ENCODE data around the gene STAT6. TPM values are rescaled to one million over a fixed set of nuclear protein-coding genes. Genes with fewer than 3 reads are reported as not detected.
A peak's percentile ranks its signal among the peaks of the same experiment; 100 is the strongest.

STAT6 gene, protein sequence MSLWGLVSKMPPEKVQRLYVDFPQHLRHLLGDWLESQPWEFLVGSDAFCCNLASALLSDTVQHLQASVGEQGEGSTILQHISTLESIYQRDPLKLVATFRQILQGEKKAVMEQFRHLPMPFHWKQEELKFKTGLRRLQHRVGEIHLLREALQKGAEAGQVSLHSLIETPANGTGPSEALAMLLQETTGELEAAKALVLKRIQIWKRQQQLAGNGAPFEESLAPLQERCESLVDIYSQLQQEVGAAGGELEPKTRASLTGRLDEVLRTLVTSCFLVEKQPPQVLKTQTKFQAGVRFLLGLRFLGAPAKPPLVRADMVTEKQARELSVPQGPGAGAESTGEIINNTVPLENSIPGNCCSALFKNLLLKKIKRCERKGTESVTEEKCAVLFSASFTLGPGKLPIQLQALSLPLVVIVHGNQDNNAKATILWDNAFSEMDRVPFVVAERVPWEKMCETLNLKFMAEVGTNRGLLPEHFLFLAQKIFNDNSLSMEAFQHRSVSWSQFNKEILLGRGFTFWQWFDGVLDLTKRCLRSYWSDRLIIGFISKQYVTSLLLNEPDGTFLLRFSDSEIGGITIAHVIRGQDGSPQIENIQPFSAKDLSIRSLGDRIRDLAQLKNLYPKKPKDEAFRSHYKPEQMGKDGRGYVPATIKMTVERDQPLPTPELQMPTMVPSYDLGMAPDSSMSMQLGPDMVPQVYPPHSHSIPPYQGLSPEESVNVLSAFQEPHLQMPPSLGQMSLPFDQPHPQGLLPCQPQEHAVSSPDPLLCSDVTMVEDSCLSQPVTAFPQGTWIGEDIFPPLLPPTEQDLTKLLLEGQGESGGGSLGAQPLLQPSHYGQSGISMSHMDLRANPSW
- 52.0 TPM for polyA plus RNA-seq (2013, experiment 1 of 2)
- 49.3 TPM for polyA plus RNA-seq (2013, experiment 2 of 2)

DNA sequence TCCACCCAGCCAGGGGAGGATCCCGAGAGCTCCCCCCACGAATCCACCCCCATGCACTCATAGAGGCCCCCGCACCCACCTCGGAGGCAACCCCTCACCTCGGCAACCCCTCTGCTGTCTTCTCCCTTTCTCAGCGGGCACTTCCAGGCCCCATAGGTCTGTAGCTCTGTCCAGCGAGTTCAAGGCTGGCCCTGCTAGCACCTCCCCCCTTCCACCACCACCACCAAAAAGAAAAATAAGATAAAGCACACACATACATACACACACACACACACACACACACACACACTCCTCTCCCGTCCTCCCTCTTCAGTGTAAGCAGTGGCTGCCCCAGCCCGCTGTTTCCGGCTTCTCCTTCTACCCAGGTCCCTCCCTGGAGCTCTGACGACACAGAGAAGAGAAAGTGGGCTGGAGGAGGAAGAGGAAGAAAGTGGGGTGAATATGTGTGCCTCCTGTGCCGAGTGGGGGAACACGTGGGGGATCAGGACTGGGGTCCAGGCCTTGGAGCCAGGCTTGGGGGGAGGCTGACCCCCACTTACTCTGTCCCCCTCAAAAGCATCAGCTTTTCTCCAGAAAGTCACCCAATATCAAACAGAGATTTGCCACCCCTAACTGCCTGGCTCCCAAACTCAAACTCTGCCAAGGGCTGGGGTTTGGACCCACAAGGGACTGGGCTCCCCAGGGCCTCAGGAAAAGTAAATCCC lies at the start of gene STAT6:
TSS of gene STAT6 (minus strand) at position 332 of the 704 bp plus-strand sequence. CDS start 3,084 bp downstream, outside the sequence.
- peak within 1 kb of the TSS; percentile 90 for H3K27ac ChIP-seq (ENCODE audit: low read depth, low read length, severe bottlenecking)
- WGBS, 2 experiments (ENCODE audit: insufficient coverage in 2 of 2) = 8% methylated on average over 7 of the region's 13 CpGs; no CpG with 5 or more reads in 1 of the 2 experiments
- peaks cover 7% of the 10 kb centered on the region for H3K4me1 ChIP-seq (ENCODE audit: control insufficient read depth, insufficient read depth, low read length, poor library complexity, severe bottlenecking)
- H3K36me3 ChIP-seq (ENCODE audit: control insufficient read depth, insufficient read depth, low read length) = peaks cover 17% of the 10 kb centered on the region
- H3K4me3 ChIP-seq (ENCODE audit: extremely low read depth, insufficient read depth, low read length, poor library complexity, severe bottlenecking) = peak within 1 kb of the TSS; percentile 49
- H3K9me3 ChIP-seq (ENCODE audit: control insufficient read depth, low read length) = no peaks in the 10 kb centered on the region

DNA sequence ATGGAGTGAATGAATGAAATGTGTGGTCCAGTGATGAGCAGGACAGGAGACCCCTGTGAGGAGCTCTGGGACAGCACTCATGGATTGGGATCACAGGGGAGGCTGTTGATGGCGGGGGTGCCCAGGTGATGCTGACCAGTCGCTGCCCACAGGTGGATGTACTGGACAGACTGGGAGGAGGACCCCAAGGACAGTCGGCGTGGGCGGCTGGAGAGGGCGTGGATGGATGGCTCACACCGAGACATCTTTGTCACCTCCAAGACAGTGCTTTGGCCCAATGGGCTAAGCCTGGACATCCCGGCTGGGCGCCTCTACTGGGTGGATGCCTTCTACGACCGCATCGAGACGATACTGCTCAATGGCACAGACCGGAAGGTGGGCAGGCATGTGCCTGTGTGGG lies 49.6 kb upstream of the STAT6 start:
- Histone ChIP-seq H3K4me3 (ENCODE audit: extremely low read depth, insufficient read depth, low read length, poor library complexity, severe bottlenecking) (no peak overlapping the region), H3K9me3 (ENCODE audit: control insufficient read depth, low read length) (no peaks in the 10 kb centered on the region), H3K27ac (ENCODE audit: low read depth, low read length, severe bottlenecking) (no peak overlapping the region), H3K4me1 (ENCODE audit: control insufficient read depth, insufficient read depth, low read length, poor library complexity, severe bottlenecking) (peaks cover 5% of the 10 kb centered on the region), H3K36me3 (ENCODE audit: control insufficient read depth, insufficient read depth, low read length) (peaks cover 99% of the 10 kb centered on the region)
- WGBS, 2 experiments (ENCODE audit: insufficient coverage in 2 of 2) = 96 to 97% methylated on average over 12 to 14 of the region's 14 CpGs

DNA sequence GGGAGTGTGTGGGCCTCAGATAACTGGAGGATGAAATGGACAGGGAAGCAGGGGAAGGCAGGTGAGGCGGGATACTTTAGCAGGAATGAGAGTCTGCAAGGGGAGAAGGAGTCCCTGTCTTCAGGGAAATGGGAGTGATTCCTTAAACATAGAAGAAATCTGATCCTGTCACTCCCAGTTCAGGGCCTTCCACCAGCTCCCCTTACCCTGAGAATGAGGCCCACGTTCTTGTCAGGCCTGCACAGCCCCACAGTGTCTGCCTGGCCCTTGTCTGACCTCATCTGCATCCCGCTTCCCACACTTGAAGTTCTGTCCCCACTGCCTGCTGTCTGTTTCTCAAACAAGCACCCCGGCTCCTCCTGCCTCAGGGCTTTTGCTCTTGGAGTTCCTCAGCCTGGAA lies 48.9 kb upstream of the STAT6 start:
- Histone ChIP-seq H3K36me3 (ENCODE audit: control insufficient read depth, insufficient read depth, low read length) (peaks cover 100% of the 10 kb centered on the region), H3K4me1 (ENCODE audit: control insufficient read depth, insufficient read depth, low read length, poor library complexity, severe bottlenecking) (peaks cover 5% of the 10 kb centered on the region), H3K4me3 (ENCODE audit: extremely low read depth, insufficient read depth, low read length, poor library complexity, severe bottlenecking) (no peak overlapping the region), H3K27ac (ENCODE audit: low read depth, low read length, severe bottlenecking) (no peak overlapping the region), H3K9me3 (ENCODE audit: control insufficient read depth, low read length) (no peaks in the 10 kb centered on the region)
- 89 to 98% methylated on average over 4 of the region's 4 CpGs for WGBS, 2 experiments (ENCODE audit: insufficient coverage in 2 of 2)

DNA sequence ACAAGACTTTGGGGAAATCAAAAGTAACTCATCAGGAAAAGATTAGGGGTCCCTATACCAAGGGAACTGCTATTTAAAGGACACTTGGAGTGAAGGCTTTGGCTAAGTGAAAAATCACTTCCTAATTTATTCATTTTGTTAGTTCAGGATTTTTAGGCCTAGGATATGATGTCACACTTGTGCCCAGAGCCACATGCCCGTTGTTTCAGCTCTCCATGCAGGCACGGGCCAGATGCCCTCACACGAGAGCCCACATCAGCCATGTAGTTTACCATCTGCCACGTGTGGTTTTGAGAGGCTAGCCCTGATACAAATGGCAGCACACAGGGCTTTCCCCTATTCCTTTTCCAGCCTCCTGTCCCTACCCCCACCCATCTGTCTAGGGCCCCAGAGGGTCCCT lies 48.1 kb upstream of the STAT6 start:
- 87 to 92% methylated on average over 4 of the region's 4 CpGs for whole genome bisulfite sequencing, 2 experiments (ENCODE audit: insufficient coverage in 2 of 2)
- Histone ChIP-seq H3K4me1 (ENCODE audit: control insufficient read depth, insufficient read depth, low read length, poor library complexity, severe bottlenecking) (no peaks in the 10 kb centered on the region), H3K27ac (ENCODE audit: low read depth, low read length, severe bottlenecking) (no peak overlapping the region), H3K36me3 (ENCODE audit: control insufficient read depth, insufficient read depth, low read length) (peaks cover 100% of the 10 kb centered on the region), H3K9me3 (ENCODE audit: control insufficient read depth, low read length) (no peaks in the 10 kb centered on the region), H3K4me3 (ENCODE audit: extremely low read depth, insufficient read depth, low read length, poor library complexity, severe bottlenecking) (no peak overlapping the region)

DNA sequence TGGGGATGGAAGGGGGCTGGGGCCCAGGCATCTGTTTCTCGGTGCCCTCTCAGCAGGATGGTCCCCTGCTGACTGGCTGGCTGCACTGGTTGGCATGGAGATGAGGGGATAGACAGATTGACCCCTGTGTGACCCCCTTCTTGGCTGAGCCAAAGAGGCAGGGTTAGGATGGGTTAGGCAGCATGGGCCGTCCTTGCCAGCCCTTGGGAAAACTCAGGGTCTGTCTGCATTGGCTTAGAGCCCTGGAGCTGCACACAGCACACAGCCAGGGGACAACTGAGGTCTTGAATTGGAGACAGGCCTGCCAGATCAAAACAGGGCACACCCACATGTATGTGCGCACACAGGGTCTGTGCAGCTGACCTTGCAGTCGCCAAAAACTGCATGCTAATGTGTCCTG lies 47.5 kb upstream of the STAT6 start:
- Histone ChIP-seq H3K36me3 (ENCODE audit: control insufficient read depth, insufficient read depth, low read length) (peaks cover 100% of the 10 kb centered on the region), H3K27ac (ENCODE audit: low read depth, low read length, severe bottlenecking) (no peak overlapping the region), H3K4me3 (ENCODE audit: extremely low read depth, insufficient read depth, low read length, poor library complexity, severe bottlenecking) (no peak overlapping the region), H3K9me3 (ENCODE audit: control insufficient read depth, low read length) (no peaks in the 10 kb centered on the region), H3K4me1 (ENCODE audit: control insufficient read depth, insufficient read depth, low read length, poor library complexity, severe bottlenecking) (no peaks in the 10 kb centered on the region)
- 81 to 97% methylated on average over 4 of the region's 4 CpGs for WGBS, 2 experiments (ENCODE audit: insufficient coverage in 2 of 2)

DNA sequence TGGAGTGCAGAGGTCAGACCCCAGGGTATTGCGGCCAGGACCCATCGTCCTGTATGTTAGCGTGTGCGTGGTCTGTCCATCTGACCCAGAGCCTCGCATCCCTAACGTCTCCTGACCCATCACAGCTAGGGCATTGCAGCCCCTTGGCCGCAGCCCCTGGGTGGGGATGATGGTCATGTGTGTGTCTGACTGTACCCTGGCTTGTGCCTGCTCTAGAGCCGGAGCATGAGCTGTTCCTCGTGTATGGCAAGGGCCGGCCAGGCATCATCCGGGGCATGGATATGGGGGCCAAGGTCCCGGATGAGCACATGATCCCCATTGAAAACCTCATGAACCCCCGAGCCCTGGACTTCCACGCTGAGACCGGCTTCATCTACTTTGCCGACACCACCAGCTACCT lies 47.0 kb upstream of the STAT6 start:
- no peaks in the 10 kb centered on the region for H3K4me1 ChIP-seq (ENCODE audit: control insufficient read depth, insufficient read depth, low read length, poor library complexity, severe bottlenecking)
- no peak overlapping the region for H3K27ac ChIP-seq (ENCODE audit: low read depth, low read length, severe bottlenecking)
- H3K4me3 ChIP-seq (ENCODE audit: extremely low read depth, insufficient read depth, low read length, poor library complexity, severe bottlenecking) = no peak overlapping the region
- no peaks in the 10 kb centered on the region for H3K9me3 ChIP-seq (ENCODE audit: control insufficient read depth, low read length)
- peaks cover 100% of the 10 kb centered on the region for H3K36me3 ChIP-seq (ENCODE audit: control insufficient read depth, insufficient read depth, low read length)
- 98 to 99% methylated on average over 14 to 16 of the region's 16 CpGs for WGBS, 2 experiments (ENCODE audit: insufficient coverage in 2 of 2)

DNA sequence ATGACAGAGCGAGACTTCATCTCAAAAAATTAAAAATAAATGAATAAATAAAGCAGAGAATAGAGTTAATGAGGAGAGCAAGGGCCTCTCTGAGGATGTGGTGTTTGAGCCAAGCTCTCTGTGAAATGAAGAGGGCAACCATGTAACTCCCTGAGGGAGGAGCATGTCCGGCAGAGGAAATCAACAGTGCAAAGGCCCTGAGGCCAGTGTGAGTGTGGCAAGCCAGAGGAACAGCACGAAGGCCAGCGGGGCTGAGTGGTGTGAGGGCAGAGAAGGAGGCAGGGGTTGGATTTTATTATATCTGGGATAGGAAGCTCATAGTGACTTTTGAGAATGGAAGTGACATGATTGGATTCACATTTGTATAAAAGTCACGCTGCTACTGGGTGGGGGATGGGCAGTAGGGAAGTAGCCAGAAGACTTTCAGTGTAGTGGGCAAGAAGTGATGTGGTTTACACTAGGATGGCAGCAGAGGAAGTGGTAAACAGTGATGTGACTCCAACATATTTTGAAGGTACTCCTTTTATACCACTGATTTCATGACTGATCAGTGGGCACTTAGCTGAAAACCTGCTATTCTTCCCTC lies 46.5 kb upstream of the STAT6 start:
- Histone ChIP-seq H3K27ac (ENCODE audit: low read depth, low read length, severe bottlenecking) (no peak overlapping the region), H3K4me1 (ENCODE audit: control insufficient read depth, insufficient read depth, low read length, poor library complexity, severe bottlenecking) (no peaks in the 10 kb centered on the region), H3K4me3 (ENCODE audit: extremely low read depth, insufficient read depth, low read length, poor library complexity, severe bottlenecking) (no peak overlapping the region), H3K36me3 (ENCODE audit: control insufficient read depth, insufficient read depth, low read length) (peaks cover 99% of the 10 kb centered on the region), H3K9me3 (ENCODE audit: control insufficient read depth, low read length) (no peaks in the 10 kb centered on the region)
- WGBS, 2 experiments (ENCODE audit: insufficient coverage in 2 of 2) = 95 to 96% methylated on average over 4 of the region's 5 CpGs

DNA sequence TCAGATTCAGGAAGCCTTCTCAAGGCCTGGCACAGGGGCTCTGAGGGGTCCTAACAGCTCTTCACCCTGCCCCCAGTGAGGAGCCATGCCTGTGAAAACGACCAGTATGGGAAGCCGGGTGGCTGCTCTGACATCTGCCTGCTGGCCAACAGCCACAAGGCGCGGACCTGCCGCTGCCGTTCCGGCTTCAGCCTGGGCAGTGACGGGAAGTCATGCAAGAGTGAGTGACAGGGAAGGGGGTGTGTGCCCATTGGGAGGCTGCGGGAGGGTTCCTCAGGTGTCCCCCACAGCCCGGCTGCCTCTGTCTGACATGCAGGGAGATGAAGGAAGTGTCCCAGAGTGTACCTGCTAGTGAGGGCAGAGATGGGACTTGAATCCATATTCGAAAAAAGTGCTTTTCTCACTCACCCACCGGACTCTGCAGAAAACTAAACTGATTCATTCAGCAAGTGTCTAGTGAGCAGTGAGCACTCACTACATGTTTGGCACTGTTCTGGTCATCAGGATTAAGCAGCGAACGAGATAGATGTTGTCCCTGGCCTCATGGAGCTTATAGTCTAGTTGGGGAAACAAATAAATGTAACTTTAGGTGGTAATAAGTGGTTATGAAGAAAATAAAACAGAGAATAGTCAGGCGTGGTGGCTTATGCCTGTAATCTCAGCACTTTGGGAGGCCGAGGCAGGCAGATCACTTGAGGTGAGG lies 45.7 kb upstream of the STAT6 start:
- no peaks in the 10 kb centered on the region for H3K9me3 ChIP-seq (ENCODE audit: control insufficient read depth, low read length)
- H3K27ac ChIP-seq (ENCODE audit: low read depth, low read length, severe bottlenecking) = no peak overlapping the region
- H3K4me3 ChIP-seq (ENCODE audit: extremely low read depth, insufficient read depth, low read length, poor library complexity, severe bottlenecking) = no peak overlapping the region
- no peaks in the 10 kb centered on the region for H3K4me1 ChIP-seq (ENCODE audit: control insufficient read depth, insufficient read depth, low read length, poor library complexity, severe bottlenecking)
- WGBS, 2 experiments (ENCODE audit: insufficient coverage in 2 of 2) = 95 to 96% methylated on average over 13 to 16 of the region's 16 CpGs
- peaks cover 95% of the 10 kb centered on the region for H3K36me3 ChIP-seq (ENCODE audit: control insufficient read depth, insufficient read depth, low read length)

DNA sequence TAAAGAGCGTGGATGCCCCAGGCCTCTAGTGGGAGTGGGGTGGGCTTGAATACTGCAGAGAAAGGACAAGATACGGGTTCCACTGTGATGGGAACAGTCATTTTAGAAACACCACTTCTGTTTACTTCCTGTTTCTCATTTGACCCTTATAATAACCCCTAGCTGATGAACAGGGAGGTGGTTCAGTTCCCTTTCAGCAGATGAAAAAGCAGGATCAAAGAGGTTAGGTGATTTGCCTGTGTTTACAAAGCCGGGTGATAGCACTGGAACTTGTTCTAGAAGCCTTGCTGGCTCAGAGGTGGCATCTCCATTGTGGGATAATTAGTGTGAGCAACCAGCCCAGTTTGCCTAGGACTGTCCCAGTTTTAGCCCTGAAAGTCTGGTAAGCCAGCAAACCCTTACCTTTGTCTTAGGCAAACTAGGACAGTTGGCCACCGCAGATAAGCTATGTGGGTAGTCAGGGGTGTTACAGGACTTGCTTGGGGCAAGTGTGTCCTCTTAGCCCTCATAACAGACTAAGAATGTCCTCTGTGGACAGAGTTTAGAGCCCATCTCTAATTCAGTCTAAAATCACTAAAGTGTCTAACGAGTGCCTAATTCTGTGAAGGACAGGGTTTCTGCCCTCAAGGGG lies 43.8 kb upstream of the STAT6 start:
- Histone ChIP-seq H3K36me3 (ENCODE audit: control insufficient read depth, insufficient read depth, low read length) (peaks cover 94% of the 10 kb centered on the region), H3K27ac (ENCODE audit: low read depth, low read length, severe bottlenecking) (no peak overlapping the region)

More for the DNA sequence above, 43.8 kb upstream of the STAT6 start:
- Histone ChIP-seq H3K4me1 (ENCODE audit: control insufficient read depth, insufficient read depth, low read length, poor library complexity, severe bottlenecking) (no peaks in the 10 kb centered on the region), H3K9me3 (ENCODE audit: control insufficient read depth, low read length) (no peaks in the 10 kb centered on the region), H3K4me3 (ENCODE audit: extremely low read depth, insufficient read depth, low read length, poor library complexity, severe bottlenecking) (no peak overlapping the region)
- 100% methylated on average over 2 of the region's 5 CpGs for WGBS, 2 experiments (ENCODE audit: insufficient coverage in 2 of 2)

All from mesodermal cell (in vitro differentiated cells).